ENCODE measurements around the gene TKT. TPM values are rescaled to one million over a fixed set of nuclear protein-coding genes. Genes with fewer than 3 reads are reported as not detected.

The TKT gene
- total RNA-seq, 1 donor from 2014 or later, result 423 TPM

- H3K4me1 ChIP-seq, result peaks cover 62% of the 10 kb centered on the region
- TF ChIP-seq CTCF (IDR thresholded peaks at IDR 0.05) (no peak), POLR2A (IDR thresholded peaks at IDR 0.05) (no peak), POLR2AphosphoS5 (IDR thresholded peaks at IDR 0.05; ENCODE audit: insufficient read depth in 1 of 2, low read depth in 1 of 2) (no peak)
- no peaks in the 10 kb centered on the region for H3K27me3 ChIP-seq
- H3K9me3 ChIP-seq, result no peaks in the 10 kb centered on the region
- no peak for DNase-seq (ENCODE audit: extremely low spot score in 2 of 2)
- intact Hi-C loops (cut with DNase I), result no loop called here
- H3K27ac ChIP-seq, result no peak overlapping the region
- no peak overlapping the region for H3K4me3 ChIP-seq
- H3K36me3 ChIP-seq, result no peaks in the 10 kb centered on the region
Measured at GRCh38 chr3:53252096-53252946, 3.5 kb downstream of the TKT start.

- peaks cover 0 to 5% of the 10 kb centered on the region in 2 donors for H3K36me3 ChIP-seq
- TF ChIP-seq POLR2A (IDR thresholded peaks at IDR 0.05) (no peak), CTCF (IDR thresholded peaks at IDR 0.05) (no peak), POLR2AphosphoS5 (IDR thresholded peaks at IDR 0.05; ENCODE audit: insufficient read depth in 1 of 2, low read depth in 1 of 2) (no peak)
- DNase-seq (ENCODE audit: extremely low spot score in 2 of 2), result no peak
- H3K9me3 ChIP-seq, result no peaks in the 10 kb centered on the region
- H3K27ac ChIP-seq, result no peak overlapping the region
- H3K27me3 ChIP-seq, result no peaks in the 10 kb centered on the region
- H3K4me1 ChIP-seq, result peaks cover 62% of the 10 kb centered on the region
- intact Hi-C loops (cut with DNase I), result no loop called here
- no peak overlapping the region for H3K4me3 ChIP-seq
Measured at GRCh38 chr3:53250881-53251605, 4.8 kb downstream of the TKT start.

GRCh38 chr3:53250453-53250852, 5.4 kb downstream of the TKT start:
- Histone ChIP-seq H3K4me1 (peaks cover 62% of the 10 kb centered on the region), H3K9me3 (no peaks in the 10 kb centered on the region), H3K27me3 (no peaks in the 10 kb centered on the region), H3K4me3 (no peak overlapping the region), H3K27ac (no peak overlapping the region), H3K36me3 (peaks cover 0 to 9% of the 10 kb centered on the region in 2 donors)
- TF ChIP-seq POLR2AphosphoS5 (IDR thresholded peaks at IDR 0.05; ENCODE audit: insufficient read depth in 1 of 2, low read depth in 1 of 2) (no peak), CTCF (IDR thresholded peaks at IDR 0.05) (no peak), POLR2A (IDR thresholded peaks at IDR 0.05) (no peak)
- no peak for DNase-seq (ENCODE audit: extremely low spot score in 2 of 2)
- intact Hi-C loops (cut with DNase I), result no loop called here

- intact Hi-C loops (cut with DNase I), result no loop called here
- no peak overlapping the region for H3K27ac ChIP-seq
- peaks cover 60% of the 10 kb centered on the region for H3K4me1 ChIP-seq
- H3K27me3 ChIP-seq, result no peaks in the 10 kb centered on the region
- TF ChIP-seq POLR2AphosphoS5 (IDR thresholded peaks at IDR 0.05; ENCODE audit: insufficient read depth in 1 of 2, low read depth in 1 of 2) (no peak), CTCF (IDR thresholded peaks at IDR 0.05) (no peak), POLR2A (IDR thresholded peaks at IDR 0.05) (no peak)
- peaks cover 0 to 9% of the 10 kb centered on the region in 2 donors for H3K36me3 ChIP-seq
- DNase-seq (ENCODE audit: extremely low spot score in 2 of 2), result no peak
- H3K9me3 ChIP-seq, result no peaks in the 10 kb centered on the region
- no peak overlapping the region for H3K4me3 ChIP-seq
Measured at GRCh38 chr3:53248161-53248560, 7.7 kb downstream of the TKT start.

All from vagina (tissue), 2 donors.